GM18508 (cell line): ENCODE results near the gene SLC38A6.
"Not testable (repeated sequence)": the region's sequence is repeated elsewhere in the genome, so short reads cannot be mapped to it uniquely, and the experiment has no call there.

ENCODE experiments used
- ATAC-seq: cut with Tn5 transposase; IDR thresholded peaks from one replicate; pipeline ENCODE4 v1.9.1; 2021; ENCODE audit warnings: moderate number of reproducible peaks; ENCODE audit not compliant: insufficient read depth, unreplicated experiment

SLC38A6 gene

GRCh38 chr14:61048640-61049039, 67.6 kb downstream of the SLC38A6 start:
- ATAC-seq, result no peak

- ATAC-seq, result no peak
These were observed 69.4 kb downstream of the SLC38A6 start for GRCh38 chr14:61050417-61050816.

GRCh38 chr14:61051051-61051450, 70.0 kb downstream of the SLC38A6 start:
- ATAC-seq, result no peak

GRCh38 chr14:61051621-61052020, 70.6 kb downstream of the SLC38A6 start:
- no peak for ATAC-seq

- no peak for ATAC-seq
These were observed 82.4 kb downstream of the SLC38A6 start for GRCh38 chr14:61063461-61063860.

- ATAC-seq, result no peak
These were observed 83.2 kb downstream of the SLC38A6 start for GRCh38 chr14:61064210-61064609.

GRCh38 chr14:61064856-61065255, 83.8 kb downstream of the SLC38A6 start:
- no peak for ATAC-seq

- ATAC-seq, result no peak
These were observed 84.6 kb downstream of the SLC38A6 start for GRCh38 chr14:61065656-61066055.

GRCh38 chr14:61072442-61072841, 91.4 kb downstream of the SLC38A6 start:
- not testable (repeated sequence) for ATAC-seq

GRCh38 chr14:61074852-61075251, 93.8 kb downstream of the SLC38A6 start:
- no peak for ATAC-seq

GRCh38 chr14:61076556-61076955, 95.5 kb downstream of the SLC38A6 start:
- ATAC-seq, result no peak

- ATAC-seq, result no peak
These were observed 96.4 kb downstream of the SLC38A6 start for GRCh38 chr14:61077437-61077836.

GRCh38 chr14:61077951-61078720, 97.1 kb downstream of the SLC38A6 start:
- ATAC-seq, result no peak

- peak; percentile 68 for ATAC-seq
These were observed 99.6 kb downstream of the SLC38A6 start for GRCh38 chr14:61080591-61081010.

GRCh38 chr14:61088081-61088480, 107.0 kb downstream of the SLC38A6 start:
- ATAC-seq, result no peak

- no peak for ATAC-seq
These were observed 108.2 kb downstream of the SLC38A6 start for GRCh38 chr14:61089126-61089750.

- ATAC-seq, result peak; percentile 70
These were observed 109.6 kb downstream of the SLC38A6 start for GRCh38 chr14:61090432-61091216.

GRCh38 chr14:61091657-61092273, 110.7 kb downstream of the SLC38A6 start:
- ATAC-seq, result no peak

GRCh38 chr14:61098096-61098495, 117.1 kb downstream of the SLC38A6 start:
- ATAC-seq, result not testable (repeated sequence)

- no peak for ATAC-seq
These were observed 117.7 kb downstream of the SLC38A6 start for GRCh38 chr14:61098721-61099120.
